HUES48 (cell line): ENCODE results near the gene RAB1A.
A peak's percentile ranks its signal among the peaks of the same experiment; 100 is the strongest.
"Not testable (repeated sequence)": the region's sequence is repeated elsewhere in the genome, so short reads cannot be mapped to it uniquely, and the experiment has no call there.

Source experiments
- H3K27ac ChIP-seq: one replicate; pipeline ENCODE4 v1.7.0; 2013; ENCODE audit warnings: low read depth, low read length, inconsistent platforms
- H3K27me3 ChIP-seq: 2 replicates; pipeline ENCODE4 v1.6.1; 2013; ENCODE audit warnings: mild to moderate bottlenecking, low read length; ENCODE audit not compliant: control insufficient read depth, insufficient read depth
- H3K36me3 ChIP-seq: 2 replicates; pipeline ENCODE4 v1.6.1; 2013; ENCODE audit warnings: low read length; ENCODE audit not compliant: control insufficient read depth, insufficient read depth
- H3K4me1 ChIP-seq: 2 replicates; pipeline ENCODE4 v1.6.1; 2013; ENCODE audit warnings: mild to moderate bottlenecking, low read length; ENCODE audit not compliant: control insufficient read depth, insufficient read depth
- H3K4me3 ChIP-seq: 2 replicates; pipeline ENCODE4 v1.5.1; 2013; ENCODE audit warnings: mild to moderate bottlenecking, low read depth, low read length
- H3K9ac ChIP-seq: 2 replicates; pipeline ENCODE4 v1.6.1; 2013; ENCODE audit warnings: mild to moderate bottlenecking, low read depth, low read length, moderate library complexity
- H3K9me3 ChIP-seq: 2 replicates; pipeline ENCODE4 v1.6.1; 2013; ENCODE audit warnings: low read length; ENCODE audit not compliant: control insufficient read depth, insufficient read depth

Gene RAB1A

DNA sequence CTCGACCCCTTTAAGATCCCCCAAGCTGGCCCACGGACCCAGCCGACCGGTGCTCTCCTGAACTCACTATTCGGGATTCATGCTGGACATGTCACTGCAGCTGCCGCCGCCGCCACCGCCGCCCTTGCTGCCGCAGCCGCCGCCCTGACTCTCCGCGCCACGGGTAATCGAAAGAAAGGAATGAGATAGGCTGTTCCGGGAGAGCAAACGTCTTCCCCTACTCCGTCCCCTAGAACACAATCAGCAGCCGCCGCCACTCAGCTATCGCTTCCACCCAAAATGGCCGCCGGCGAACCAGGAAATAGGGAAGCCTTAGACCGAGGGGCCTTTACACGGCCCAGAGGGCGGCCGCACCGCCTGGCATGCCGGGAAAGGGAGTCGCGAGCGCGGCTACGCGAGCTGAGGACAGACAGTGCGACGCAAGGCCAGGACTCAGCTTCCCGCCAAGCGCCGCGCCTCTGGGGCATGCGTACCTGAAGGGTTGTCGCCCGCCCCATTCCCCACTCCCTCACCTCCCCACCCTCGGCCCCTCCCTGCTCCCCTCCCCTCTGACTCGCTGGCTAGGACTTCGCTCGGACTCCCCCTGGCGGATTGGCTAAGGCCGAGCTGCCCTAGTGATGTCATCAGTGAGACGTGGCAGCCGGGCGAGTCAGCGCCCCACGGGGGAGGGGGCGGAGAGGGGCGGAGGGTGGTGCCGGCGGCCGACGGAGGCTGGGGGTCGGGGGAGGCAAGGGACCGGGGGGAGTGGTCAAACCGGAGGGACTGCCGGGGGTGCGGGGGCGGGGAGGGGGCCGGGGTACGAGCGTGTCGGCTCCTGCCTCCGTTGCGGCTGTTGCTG, at the start of gene RAB1A:
RAB1A (minus strand) TSS at position 281 of the 838 bp plus-strand sequence; CDS start at position 90, 191 bp downstream.
- peaks cover 25% of the 10 kb centered on the region for H3K4me1 ChIP-seq

DNA sequence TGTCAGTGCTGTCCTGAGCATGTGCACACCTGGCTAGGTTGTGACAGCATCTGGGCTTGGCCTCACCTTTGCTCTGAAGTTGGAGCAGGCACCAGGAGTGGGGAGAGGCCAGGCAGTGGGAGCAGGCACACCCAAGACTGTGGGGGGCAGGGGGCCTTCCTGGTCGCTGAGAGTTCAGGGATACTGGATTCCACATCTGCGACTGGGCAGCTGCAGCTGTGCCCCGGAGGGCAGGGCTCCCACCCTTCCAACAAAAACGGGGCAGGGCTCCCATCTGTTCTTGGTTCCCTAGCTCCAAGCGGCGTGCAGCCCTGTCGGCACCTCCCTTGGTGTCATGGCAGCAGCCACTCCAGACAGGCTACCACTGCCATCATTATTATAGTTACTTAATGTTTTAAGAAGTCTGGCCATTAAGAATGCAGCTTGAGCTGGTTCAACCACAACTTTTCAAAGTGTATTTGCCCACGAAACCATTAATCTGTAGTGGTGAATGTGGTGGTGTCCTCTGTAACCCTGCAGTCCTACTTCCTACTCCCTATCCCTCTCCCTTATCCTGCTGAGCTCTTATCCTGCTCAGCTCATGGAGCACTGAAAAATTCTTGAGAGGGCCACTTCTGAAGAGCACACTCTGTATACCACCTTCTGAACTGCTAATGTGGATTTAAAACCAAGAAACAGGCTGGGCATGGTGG, 48.0 kb upstream of the RAB1A start:
- H3K27ac ChIP-seq, result no peak overlapping the region
- H3K4me1 ChIP-seq, result no peaks in the 10 kb centered on the region
- H3K9ac ChIP-seq, result no peak overlapping the region
- no peak overlapping the region for H3K4me3 ChIP-seq
- no peaks in the 10 kb centered on the region for H3K36me3 ChIP-seq
- no peaks in the 10 kb centered on the region for H3K27me3 ChIP-seq
- H3K9me3 ChIP-seq, result no peaks in the 10 kb centered on the region

More for the DNA sequence above, at the start of gene RAB1A:
- Histone ChIP-seq H3K9me3 (no peaks in the 10 kb centered on the region), H3K4me3 (peak within 1 kb of the TSS; percentile 99), H3K27me3 (no peaks in the 10 kb centered on the region), H3K36me3 (no peaks in the 10 kb centered on the region), H3K9ac (peak within 1 kb of the TSS; percentile 94), H3K27ac (peak within 1 kb of the TSS; percentile 98)

DNA sequence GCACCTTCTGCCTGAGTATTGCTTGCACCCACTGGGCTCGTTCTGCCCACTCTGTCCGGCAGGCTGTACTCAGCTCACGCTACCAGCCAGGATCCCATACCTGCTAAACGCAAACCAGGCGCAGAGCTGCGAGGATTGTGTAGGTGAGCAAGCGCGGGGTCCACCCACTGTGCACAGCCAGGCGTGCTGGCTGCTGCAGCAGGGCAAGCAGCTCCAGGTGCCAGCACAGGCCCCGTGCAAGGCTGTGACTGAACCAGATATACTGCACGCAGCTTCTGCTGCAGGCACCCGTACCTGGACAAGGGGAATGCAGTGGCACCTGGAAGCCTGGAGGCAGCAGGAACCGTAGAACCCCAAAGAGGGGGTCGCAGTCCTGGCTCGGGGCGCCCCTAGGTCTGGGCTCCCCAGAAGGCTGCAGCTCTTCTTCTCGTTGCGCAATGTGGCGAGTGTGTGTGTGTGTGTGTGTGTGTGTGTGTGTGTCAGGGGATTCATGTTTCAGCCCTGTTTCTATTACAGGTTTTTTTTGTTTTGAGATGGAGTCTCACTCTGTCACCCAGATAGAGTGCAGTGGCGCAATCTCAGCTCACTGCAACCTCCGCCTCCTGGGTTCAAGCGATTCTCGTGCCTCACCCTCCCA, 46.1 kb upstream of the RAB1A start:
- H3K27ac ChIP-seq, result no peak overlapping the region

DNA sequence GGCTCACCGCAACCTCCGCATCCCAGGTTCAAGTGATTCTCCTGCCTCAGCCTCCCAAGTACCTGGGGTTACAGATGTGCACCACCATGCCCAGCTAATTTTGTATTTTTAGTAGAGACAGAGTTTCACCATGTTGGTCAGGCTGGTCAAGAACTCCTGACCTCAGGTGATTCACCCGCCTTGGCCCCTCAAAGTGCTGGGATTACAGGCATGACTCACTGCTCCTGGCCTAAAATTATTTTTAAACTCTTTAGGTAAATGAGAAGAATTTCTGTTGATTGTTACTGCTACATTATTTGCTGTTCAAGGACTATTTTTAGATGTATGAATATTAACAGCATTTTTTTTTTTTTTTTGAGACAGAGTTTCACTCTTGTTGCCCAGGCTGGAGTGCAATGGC, 44.1 kb upstream of the RAB1A start:
- H3K27ac ChIP-seq, H3K36me3 ChIP-seq, H3K27me3 ChIP-seq, H3K9ac ChIP-seq, H3K4me3 ChIP-seq, H3K9me3 ChIP-seq, H3K4me1 ChIP-seq: not testable (repeated sequence)

More for the DNA sequence above, 46.1 kb upstream of the RAB1A start:
- Histone ChIP-seq H3K27me3 (no peaks in the 10 kb centered on the region), H3K9ac (no peak overlapping the region), H3K4me3 (no peak overlapping the region), H3K9me3 (no peaks in the 10 kb centered on the region), H3K36me3 (no peaks in the 10 kb centered on the region), H3K4me1 (no peaks in the 10 kb centered on the region)

DNA sequence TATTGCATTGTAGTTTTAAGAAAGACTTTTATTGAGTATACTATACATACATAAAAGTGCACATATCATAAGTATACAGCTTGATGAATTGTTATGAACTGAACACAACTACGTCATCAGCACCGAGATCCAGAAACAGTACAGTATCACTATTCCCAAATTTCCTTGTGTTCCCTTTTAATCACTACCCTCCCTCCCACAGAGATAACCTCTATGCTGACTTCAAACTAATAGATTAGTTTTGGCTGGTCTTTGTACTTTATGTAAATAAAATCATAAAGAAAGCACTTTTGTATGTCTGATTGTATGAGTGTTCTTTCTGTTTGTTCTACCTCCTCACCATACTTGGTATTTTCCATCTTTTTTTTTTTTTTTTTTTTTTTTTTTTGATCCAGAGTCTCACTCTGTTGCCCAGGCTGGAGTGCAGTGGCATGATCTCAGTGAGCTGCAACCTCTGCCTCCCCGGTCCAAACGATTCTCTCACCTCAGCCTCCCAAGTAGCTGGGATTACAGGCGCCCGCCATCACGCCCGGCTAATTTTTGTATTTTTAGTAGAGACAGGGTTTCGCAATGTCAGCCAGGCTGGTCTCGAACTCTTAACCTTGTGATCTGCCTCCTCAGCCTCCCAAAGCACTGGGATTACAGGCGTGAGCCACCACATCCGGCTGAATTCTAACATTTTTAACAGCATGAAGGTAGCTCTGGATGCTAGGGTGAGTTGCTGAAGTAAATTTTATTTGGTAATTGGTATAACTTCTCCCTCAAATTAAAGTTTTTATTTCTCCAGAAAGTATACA, 43.3 kb upstream of the RAB1A start:
- Histone ChIP-seq H3K27ac (no peak overlapping the region), H3K27me3 (no peaks in the 10 kb centered on the region), H3K4me3 (no peak overlapping the region), H3K4me1 (no peaks in the 10 kb centered on the region), H3K36me3 (no peaks in the 10 kb centered on the region), H3K9ac (no peak overlapping the region), H3K9me3 (no peaks in the 10 kb centered on the region)

DNA sequence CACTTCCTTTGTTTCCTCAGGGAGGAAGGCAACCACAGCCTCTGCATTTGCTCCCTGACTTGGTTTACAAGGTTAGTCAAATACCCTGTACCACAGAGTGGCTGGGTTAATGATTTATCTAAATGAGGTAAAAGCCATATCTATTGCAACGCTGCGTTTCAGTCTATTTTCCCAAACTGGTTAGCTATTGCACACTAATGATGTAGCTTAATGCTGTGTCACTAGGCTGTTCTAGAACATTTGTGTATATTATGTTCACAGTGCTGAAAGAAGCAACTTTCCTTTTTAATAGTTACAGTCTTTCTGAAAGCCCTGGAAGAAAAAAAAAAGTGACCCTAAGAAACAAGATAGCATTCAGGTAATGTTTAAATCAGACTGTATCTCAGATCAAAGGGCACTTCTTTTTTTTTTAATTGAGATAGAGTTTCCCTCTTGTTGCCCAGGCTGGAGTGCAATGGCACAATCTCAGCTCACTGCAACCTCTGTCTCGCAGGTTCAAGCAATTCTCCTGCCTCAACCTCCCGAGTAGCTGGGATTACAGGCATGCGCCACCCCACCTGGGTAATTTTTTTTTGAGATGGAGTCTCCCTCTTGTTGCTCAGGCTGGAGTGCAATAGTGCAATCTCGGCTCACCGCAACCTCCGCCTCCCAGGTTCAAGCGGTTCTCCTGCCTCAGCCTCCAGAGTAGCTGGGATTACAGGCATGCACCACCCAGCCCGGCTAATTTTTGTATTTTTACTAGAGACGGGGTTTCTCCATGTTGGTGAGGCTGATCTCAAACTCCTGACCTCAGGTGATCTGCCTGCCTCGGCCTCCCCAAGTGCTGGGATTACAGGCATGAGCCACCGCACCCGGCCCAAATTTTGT, 40.9 kb upstream of the RAB1A start:
- not testable (repeated sequence) for H3K9ac ChIP-seq, H3K4me3 ChIP-seq, H3K4me1 ChIP-seq, H3K9me3 ChIP-seq, H3K27ac ChIP-seq, H3K36me3 ChIP-seq, H3K27me3 ChIP-seq

DNA sequence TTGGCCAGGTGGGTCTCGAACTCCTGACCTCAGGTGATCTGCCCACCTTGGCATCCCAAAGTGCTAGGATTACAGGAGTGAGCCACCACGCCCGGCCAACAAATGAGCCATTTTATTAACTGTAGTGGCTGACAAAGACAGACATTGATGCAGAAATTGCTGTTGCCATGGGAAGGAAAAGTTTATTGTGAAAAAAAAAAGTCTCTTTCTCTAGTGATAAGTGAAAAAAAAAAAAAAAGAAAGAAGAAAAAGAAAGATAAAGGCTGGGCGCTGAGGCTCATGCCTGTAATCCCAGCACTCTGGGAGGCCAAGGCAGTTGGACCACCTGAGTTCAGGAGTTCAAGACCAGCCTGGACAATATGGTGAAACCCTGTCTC, 39.8 kb upstream of the RAB1A start:
- H3K27ac ChIP-seq, result no peak overlapping the region
- no peak overlapping the region for H3K4me3 ChIP-seq
- H3K9ac ChIP-seq, result no peak overlapping the region
- H3K27me3 ChIP-seq, result no peaks in the 10 kb centered on the region
- H3K36me3 ChIP-seq, result no peaks in the 10 kb centered on the region
- H3K9me3 ChIP-seq, result no peaks in the 10 kb centered on the region
- no peaks in the 10 kb centered on the region for H3K4me1 ChIP-seq

DNA sequence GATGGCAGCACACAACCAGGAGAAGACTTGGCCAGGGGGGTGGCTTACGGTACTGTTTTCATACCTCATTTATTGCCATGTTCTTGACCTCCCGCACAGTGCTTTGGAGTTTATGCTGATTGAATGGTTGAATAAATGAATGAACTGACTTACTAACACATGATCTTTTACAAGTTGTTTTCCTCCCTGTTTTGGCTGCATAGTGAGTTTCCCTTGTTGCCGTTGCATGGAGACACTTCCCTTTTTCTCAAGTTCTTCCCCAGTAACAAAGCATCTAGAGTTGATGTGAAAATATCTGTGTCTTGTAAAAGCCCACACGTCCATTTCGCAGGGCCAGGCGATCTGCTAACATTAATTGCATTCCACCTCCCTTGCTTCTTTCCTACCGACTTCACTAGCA, 35.7 kb upstream of the RAB1A start:
- Histone ChIP-seq H3K4me3 (no peak overlapping the region), H3K27me3 (no peaks in the 10 kb centered on the region), H3K9ac (no peak overlapping the region), H3K27ac (no peak overlapping the region), H3K36me3 (no peaks in the 10 kb centered on the region), H3K9me3 (no peaks in the 10 kb centered on the region), H3K4me1 (0 out of 2 replicates have a peak, but pooled peaks cover 6% of the 10 kb centered on the region)

DNA sequence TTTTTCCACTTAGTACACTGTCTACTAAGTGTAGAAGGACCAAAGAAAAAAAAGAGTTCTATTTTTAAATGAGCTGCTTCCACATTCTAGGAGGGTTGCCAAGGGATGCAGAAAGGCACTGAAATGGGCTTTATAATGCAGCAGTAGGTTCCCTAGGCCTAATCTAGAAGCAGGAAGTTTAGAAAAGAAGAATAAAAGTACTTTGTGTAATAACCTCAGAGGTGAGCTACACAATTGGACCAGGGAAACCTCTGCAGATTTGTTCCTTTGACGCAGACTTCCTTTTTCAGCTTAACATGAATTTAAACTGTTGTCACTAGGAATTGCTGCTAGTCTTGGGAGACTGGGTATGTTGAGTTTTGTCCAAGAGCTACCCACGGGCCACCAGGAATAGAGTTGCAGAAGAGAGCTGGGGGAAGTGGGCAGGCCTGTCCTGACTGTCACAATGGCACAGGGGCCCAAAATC, 34.6 kb upstream of the RAB1A start:
- Histone ChIP-seq H3K9ac (no peak overlapping the region), H3K27ac (no peak overlapping the region), H3K27me3 (no peaks in the 10 kb centered on the region), H3K4me1 (0 out of 2 replicates have a peak, but pooled peaks cover 6% of the 10 kb centered on the region), H3K4me3 (no peak overlapping the region), H3K36me3 (no peaks in the 10 kb centered on the region), H3K9me3 (no peaks in the 10 kb centered on the region)
